ENCODE measurements around the gene TOLLIP. TPM values are rescaled to one million over a fixed set of nuclear protein-coding genes. Genes with fewer than 3 reads are reported as not detected.

TOLLIP gene
- total RNA-seq, 2 donors from 2014 or later = 51.1 to 63.9 TPM

GRCh38 chr11:1259561-1259960, 49.9 kb downstream of the TOLLIP start:
- H3K4me1 ChIP-seq = peaks cover 14% of the 10 kb centered on the region
- intact Hi-C loops (cut with DNase I) = no loop called here
- H3K27ac ChIP-seq = no peak overlapping the region
- TF ChIP-seq POLR2A (IDR thresholded peaks at IDR 0.05) = no peak
- TF ChIP-seq, protein P1, sequence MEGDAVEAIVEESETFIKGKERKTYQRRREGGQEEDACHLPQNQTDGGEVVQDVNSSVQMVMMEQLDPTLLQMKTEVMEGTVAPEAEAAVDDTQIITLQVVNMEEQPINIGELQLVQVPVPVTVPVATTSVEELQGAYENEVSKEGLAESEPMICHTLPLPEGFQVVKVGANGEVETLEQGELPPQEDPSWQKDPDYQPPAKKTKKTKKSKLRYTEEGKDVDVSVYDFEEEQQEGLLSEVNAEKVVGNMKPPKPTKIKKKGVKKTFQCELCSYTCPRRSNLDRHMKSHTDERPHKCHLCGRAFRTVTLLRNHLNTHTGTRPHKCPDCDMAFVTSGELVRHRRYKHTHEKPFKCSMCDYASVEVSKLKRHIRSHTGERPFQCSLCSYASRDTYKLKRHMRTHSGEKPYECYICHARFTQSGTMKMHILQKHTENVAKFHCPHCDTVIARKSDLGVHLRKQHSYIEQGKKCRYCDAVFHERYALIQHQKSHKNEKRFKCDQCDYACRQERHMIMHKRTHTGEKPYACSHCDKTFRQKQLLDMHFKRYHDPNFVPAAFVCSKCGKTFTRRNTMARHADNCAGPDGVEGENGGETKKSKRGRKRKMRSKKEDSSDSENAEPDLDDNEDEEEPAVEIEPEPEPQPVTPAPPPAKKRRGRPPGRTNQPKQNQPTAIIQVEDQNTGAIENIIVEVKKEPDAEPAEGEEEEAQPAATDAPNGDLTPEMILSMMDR (IDR thresholded peaks at IDR 0.05) = no peak
- ATAC-seq (no peak), DNase-seq (no peak)
- no peaks in the 10 kb centered on the region for H3K27me3 ChIP-seq
- no peaks in the 10 kb centered on the region for H3K36me3 ChIP-seq (replicated peaks in 1 of 2; ENCODE audit: insufficient read depth in 1 of 2, low read depth in 2 of 2)
- H3K9me3 ChIP-seq = no peaks in the 10 kb centered on the region
- WGBS, 2 donors = 76 to 81% methylated on average over 6 to 7 of the region's 9 CpGs
- H3K4me3 ChIP-seq = no peak overlapping the region

GRCh38 chr11:1259076-1259461, 50.4 kb downstream of the TOLLIP start:
- ATAC-seq (no peak), DNase-seq (no peak)
- Histone ChIP-seq H3K4me1 (peaks cover 14% of the 10 kb centered on the region), H3K27me3 (no peaks in the 10 kb centered on the region), H3K27ac (no peak overlapping the region), H3K4me3 (no peak overlapping the region), H3K9me3 (no peaks in the 10 kb centered on the region), H3K36me3 (replicated peaks in 1 of 2; ENCODE audit: insufficient read depth in 1 of 2, low read depth in 2 of 2) (no peaks in the 10 kb centered on the region)
- TF ChIP-seq POLR2A (IDR thresholded peaks at IDR 0.05) = no peak
- TF ChIP-seq, protein P1 (IDR thresholded peaks at IDR 0.05) = no peak
- WGBS, 2 donors = 40 to 57% methylated on average over 1 to 4 of the region's 7 CpGs
- intact Hi-C loops (cut with DNase I) = no loop called here

DNA sequence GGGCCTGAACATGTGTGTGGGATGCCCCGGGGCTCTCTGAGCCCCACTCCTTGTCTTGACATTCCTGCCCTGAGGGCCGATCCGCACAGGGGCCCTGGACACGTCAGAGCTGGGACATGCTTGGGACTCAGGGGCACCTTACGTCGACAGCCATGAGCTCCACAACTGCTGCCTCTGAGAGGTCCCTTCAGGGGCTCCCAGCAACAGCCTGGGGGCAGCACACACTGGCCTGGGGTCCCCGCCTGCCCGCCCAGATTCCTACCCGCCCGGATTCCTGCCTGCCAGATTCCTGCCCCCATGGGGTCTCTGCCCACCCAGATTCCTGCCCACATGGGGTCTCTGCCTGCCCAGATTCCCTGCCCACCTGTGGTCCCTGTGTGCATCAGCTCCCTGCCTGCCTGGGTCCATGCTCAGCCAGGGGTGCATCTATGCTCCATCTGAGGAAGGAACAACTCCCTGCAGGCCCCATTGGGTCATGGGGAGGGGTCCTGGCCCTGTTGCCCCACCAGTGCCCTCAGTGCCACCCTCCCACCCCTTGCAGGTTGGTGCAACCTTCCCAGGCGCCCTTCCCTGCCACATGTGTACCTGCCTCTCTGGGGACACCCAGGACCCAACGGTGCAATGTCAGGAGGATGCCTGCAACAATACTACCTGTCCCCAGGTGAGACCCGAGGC, 50.9 kb downstream of the TOLLIP start:
- Histone ChIP-seq H3K27me3 (no peaks in the 10 kb centered on the region), H3K36me3 (replicated peaks in 1 of 2; ENCODE audit: insufficient read depth in 1 of 2, low read depth in 2 of 2) (no peaks in the 10 kb centered on the region), H3K4me3 (no peak overlapping the region), H3K9me3 (no peaks in the 10 kb centered on the region), H3K27ac (no peak overlapping the region), H3K4me1 (peaks cover 14% of the 10 kb centered on the region)
- DNase-seq (no peak), ATAC-seq (no peak)
- intact Hi-C loops (cut with DNase I) = no loop called here
- 78 to 83% methylated on average over 3 to 12 of the region's 13 CpGs for WGBS, 2 donors
- no peak for TF ChIP-seq POLR2A (IDR thresholded peaks at IDR 0.05)
- TF ChIP-seq, protein P1 (IDR thresholded peaks at IDR 0.05) = no peak

DNA sequence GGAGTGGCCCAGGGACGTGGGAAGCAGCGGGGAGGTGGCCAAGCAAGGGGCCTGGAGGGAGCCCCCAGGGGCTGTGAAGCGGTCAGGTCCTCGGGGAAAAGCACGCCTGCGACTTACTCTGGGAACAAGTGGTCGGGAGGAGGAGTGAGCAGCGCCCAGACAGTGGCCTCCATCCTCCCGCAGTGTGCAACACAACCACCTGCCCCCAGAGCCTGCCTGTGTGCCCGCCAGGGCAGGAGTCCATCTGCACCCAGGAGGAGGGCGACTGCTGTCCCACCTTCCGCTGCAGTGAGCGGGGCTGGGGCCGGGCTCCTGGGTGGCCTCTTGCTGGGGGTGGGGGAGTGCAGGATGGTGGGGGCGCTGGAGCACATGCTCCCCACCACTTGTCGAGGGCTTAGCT, 51.5 kb downstream of the TOLLIP start:
- H3K27ac ChIP-seq = no peak overlapping the region
- 83 to 86% methylated on average over 15 of the region's 16 CpGs for WGBS, 2 donors
- TF ChIP-seq POLR2A (IDR thresholded peaks at IDR 0.05) = no peak
- TF ChIP-seq, protein P1 (IDR thresholded peaks at IDR 0.05) = no peak
- intact Hi-C loops (cut with DNase I) = no loop called here
- H3K36me3 ChIP-seq (replicated peaks in 1 of 2; ENCODE audit: insufficient read depth in 1 of 2, low read depth in 2 of 2) = no peaks in the 10 kb centered on the region
- no peaks in the 10 kb centered on the region for H3K9me3 ChIP-seq
- peaks cover 11% of the 10 kb centered on the region for H3K4me1 ChIP-seq
- no peak for DNase-seq
- ATAC-seq = no peak
- no peak overlapping the region for H3K4me3 ChIP-seq
- no peaks in the 10 kb centered on the region for H3K27me3 ChIP-seq

DNA sequence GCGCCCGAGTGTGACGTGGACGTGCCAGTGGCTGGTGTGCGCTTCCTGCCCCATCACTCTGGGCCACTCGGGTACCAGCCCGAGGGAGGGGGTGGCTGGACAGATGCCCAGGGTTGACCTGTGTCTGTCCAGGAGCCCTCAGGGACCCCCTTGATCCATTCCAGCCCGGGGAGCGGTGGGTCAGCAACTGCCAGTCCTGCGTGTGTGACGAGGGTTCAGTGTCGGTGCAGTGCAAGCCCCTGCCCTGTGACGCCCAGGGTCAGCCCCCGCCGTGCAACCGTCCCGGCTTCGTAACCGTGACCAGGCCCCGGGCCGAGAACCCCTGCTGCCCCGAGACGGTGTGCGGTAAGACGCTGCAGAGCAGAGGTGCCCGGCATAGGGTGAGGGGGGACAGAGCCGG, 52.1 kb downstream of the TOLLIP start:
- WGBS, 2 donors = 80 to 93% methylated on average over 1 to 26 of the region's 27 CpGs
- Histone ChIP-seq H3K4me1 (peaks cover 7% of the 10 kb centered on the region), H3K9me3 (no peaks in the 10 kb centered on the region), H3K27me3 (no peaks in the 10 kb centered on the region), H3K4me3 (no peak overlapping the region), H3K36me3 (replicated peaks in 1 of 2; ENCODE audit: insufficient read depth in 1 of 2, low read depth in 2 of 2) (no peaks in the 10 kb centered on the region), H3K27ac (no peak overlapping the region)
- intact Hi-C loops (cut with DNase I) = no loop called here
- TF ChIP-seq POLR2A (IDR thresholded peaks at IDR 0.05) = no peak
- TF ChIP-seq, protein P1 (IDR thresholded peaks at IDR 0.05) = no peak
- no peak for ATAC-seq
- no peak for DNase-seq

Measured in body of pancreas (tissue), 4 donors.